ENCODE results near the gene GAL3ST2.

DNA sequence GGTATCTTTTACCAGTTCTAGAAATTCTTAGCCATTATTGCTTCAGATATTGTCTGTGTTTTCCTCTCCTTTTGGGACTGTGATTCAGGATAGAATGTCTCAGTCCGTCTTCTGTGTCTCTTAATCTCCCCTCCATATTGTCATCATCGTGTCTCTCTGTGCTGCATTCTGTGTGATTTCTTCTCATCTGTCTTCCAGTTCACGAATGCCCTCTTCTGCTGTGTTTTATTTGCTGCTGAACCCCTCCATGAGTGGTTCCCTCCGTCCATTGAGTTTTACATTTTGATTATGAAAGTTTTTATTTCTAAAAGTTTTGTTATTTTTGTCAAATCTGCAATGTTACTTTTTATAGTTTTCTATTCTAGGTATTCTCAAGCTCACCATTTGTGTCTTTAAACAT is 30.5 kb upstream of the GAL3ST2 start:
- TF ChIP-seq, protein P1, sequence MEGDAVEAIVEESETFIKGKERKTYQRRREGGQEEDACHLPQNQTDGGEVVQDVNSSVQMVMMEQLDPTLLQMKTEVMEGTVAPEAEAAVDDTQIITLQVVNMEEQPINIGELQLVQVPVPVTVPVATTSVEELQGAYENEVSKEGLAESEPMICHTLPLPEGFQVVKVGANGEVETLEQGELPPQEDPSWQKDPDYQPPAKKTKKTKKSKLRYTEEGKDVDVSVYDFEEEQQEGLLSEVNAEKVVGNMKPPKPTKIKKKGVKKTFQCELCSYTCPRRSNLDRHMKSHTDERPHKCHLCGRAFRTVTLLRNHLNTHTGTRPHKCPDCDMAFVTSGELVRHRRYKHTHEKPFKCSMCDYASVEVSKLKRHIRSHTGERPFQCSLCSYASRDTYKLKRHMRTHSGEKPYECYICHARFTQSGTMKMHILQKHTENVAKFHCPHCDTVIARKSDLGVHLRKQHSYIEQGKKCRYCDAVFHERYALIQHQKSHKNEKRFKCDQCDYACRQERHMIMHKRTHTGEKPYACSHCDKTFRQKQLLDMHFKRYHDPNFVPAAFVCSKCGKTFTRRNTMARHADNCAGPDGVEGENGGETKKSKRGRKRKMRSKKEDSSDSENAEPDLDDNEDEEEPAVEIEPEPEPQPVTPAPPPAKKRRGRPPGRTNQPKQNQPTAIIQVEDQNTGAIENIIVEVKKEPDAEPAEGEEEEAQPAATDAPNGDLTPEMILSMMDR (IDR thresholded peaks at IDR 0.05): no peak
- TF ChIP-seq POLR2A (IDR thresholded peaks at IDR 0.05): no peak
